ENCODE measurements around the gene FSIP2. TPM values are rescaled to one million over a fixed set of nuclear protein-coding genes. Genes with fewer than 3 reads are reported as not detected.

FSIP2 gene
- total RNA-seq, 1 experiment from 2014 or later = 2.2 TPM

DNA sequence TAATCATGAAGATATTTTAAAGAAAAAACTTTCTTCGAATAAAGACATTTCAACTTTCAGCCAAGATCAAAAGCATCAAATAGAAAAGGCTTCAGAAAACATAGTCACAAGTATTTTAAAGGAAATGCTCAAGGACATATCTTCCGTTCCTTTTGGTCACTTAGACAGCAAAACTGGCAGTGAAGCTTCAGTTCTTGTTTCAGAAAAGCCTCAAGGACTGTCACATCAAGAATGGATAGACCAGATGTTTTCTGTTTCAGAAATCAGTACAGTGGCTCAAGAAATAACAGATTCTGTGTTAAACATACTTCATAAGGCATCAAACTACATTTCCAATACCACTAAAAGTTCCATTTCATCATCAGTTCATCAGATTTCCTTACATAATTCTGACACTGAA lies 51.8 kb downstream of the FSIP2 start (continued):
- TF ChIP-seq, protein P1, sequence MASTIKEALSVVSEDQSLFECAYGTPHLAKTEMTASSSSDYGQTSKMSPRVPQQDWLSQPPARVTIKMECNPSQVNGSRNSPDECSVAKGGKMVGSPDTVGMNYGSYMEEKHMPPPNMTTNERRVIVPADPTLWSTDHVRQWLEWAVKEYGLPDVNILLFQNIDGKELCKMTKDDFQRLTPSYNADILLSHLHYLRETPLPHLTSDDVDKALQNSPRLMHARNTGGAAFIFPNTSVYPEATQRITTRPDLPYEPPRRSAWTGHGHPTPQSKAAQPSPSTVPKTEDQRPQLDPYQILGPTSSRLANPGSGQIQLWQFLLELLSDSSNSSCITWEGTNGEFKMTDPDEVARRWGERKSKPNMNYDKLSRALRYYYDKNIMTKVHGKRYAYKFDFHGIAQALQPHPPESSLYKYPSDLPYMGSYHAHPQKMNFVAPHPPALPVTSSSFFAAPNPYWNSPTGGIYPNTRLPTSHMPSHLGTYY (CRISPR knock-in tag; IDR thresholded peaks at IDR 0.05) = no peak
- TF ChIP-seq TEAD4 (CRISPR knock-in tag; IDR thresholded peaks at IDR 0.05) (no peak), ESRRA (CRISPR knock-in tag; IDR thresholded peaks at IDR 0.05; ENCODE audit: borderline replicate concordance) (no peak), ZNF138 (CRISPR knock-in tag; conservative IDR thresholded peaks at IDR 0.05) (no peak), TP53 (CRISPR knock-in tag; IDR thresholded peaks at IDR 0.05) (no peak), ZNF121 (CRISPR knock-in tag; IDR thresholded peaks at IDR 0.05) (no peak)
- TF ChIP-seq, protein P2, sequence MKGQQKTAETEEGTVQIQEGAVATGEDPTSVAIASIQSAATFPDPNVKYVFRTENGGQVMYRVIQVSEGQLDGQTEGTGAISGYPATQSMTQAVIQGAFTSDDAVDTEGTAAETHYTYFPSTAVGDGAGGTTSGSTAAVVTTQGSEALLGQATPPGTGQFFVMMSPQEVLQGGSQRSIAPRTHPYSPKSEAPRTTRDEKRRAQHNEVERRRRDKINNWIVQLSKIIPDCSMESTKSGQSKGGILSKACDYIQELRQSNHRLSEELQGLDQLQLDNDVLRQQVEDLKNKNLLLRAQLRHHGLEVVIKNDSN (CRISPR knock-in tag; IDR thresholded peaks at IDR 0.05) = no peak

DNA sequence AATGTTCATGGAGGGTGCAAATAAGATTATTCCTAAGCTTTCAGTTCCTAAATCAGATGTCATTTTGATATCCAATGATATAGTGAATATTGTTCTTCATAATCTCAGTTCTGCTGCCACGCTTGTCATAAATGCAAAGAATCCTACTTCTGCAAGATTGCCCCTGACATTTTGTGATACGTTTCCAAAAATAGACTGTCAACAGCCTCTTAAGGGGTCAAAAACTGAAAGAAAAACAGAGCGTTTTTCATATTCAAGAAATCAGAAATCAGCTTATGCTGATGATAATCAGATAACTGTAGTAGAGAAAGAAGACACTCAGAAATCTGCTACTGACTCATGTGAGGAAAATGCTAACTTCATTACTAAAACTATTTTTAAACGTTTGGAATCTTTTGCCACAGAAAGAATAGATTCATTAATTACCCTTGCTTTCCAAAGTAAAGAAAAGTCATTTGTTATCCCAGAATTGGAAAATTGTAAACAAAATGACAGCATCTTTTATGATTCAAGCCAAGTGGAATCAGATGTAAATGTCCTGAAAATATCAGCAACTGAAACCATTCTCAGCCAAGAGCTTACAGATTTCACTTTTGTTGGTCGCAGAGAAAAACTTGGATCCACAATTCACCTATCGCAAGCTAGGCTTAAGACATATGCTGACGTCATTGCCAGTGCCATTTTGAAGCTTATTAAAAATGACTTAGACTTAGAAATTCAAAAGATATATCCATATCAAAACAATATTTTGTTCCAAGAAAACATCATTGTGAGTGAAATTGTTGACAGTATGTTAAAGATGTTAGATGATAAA lies 55.1 kb downstream of the FSIP2 start:
- H3K27ac Mint-ChIP-seq = no peak overlapping the region
- ChIA-PET POLR2A (no interaction called here), CTCF (no interaction called here)
- TF ChIP-seq GRHL2 (CRISPR knock-in tag; IDR thresholded peaks at IDR 0.05; ENCODE audit: insufficient replicate concordance, severe bottlenecking) (no peak), PRRX2 (CRISPR knock-in tag; IDR thresholded peaks at IDR 0.05) (no peak), NR2C2 (CRISPR knock-in tag; IDR thresholded peaks at IDR 0.05) (no peak), ZNF138 (CRISPR knock-in tag; conservative IDR thresholded peaks at IDR 0.05) (no peak), JUN (CRISPR knock-in tag; IDR thresholded peaks at IDR 0.05) (no peak), MXD4 (CRISPR knock-in tag; IDR thresholded peaks at IDR 0.05; ENCODE audit: borderline replicate concordance) (no peak), CBFB (CRISPR knock-in tag; IDR thresholded peaks at IDR 0.05; ENCODE audit: low read depth) (no peak), OVOL2 (CRISPR knock-in tag; IDR thresholded peaks at IDR 0.05; ENCODE audit: borderline replicate concordance) (no peak), ZNF416 (CRISPR knock-in tag; IDR thresholded peaks at IDR 0.05) (no peak), TP53 (CRISPR knock-in tag; IDR thresholded peaks at IDR 0.05) (no peak)
- TF ChIP-seq, protein P3, sequence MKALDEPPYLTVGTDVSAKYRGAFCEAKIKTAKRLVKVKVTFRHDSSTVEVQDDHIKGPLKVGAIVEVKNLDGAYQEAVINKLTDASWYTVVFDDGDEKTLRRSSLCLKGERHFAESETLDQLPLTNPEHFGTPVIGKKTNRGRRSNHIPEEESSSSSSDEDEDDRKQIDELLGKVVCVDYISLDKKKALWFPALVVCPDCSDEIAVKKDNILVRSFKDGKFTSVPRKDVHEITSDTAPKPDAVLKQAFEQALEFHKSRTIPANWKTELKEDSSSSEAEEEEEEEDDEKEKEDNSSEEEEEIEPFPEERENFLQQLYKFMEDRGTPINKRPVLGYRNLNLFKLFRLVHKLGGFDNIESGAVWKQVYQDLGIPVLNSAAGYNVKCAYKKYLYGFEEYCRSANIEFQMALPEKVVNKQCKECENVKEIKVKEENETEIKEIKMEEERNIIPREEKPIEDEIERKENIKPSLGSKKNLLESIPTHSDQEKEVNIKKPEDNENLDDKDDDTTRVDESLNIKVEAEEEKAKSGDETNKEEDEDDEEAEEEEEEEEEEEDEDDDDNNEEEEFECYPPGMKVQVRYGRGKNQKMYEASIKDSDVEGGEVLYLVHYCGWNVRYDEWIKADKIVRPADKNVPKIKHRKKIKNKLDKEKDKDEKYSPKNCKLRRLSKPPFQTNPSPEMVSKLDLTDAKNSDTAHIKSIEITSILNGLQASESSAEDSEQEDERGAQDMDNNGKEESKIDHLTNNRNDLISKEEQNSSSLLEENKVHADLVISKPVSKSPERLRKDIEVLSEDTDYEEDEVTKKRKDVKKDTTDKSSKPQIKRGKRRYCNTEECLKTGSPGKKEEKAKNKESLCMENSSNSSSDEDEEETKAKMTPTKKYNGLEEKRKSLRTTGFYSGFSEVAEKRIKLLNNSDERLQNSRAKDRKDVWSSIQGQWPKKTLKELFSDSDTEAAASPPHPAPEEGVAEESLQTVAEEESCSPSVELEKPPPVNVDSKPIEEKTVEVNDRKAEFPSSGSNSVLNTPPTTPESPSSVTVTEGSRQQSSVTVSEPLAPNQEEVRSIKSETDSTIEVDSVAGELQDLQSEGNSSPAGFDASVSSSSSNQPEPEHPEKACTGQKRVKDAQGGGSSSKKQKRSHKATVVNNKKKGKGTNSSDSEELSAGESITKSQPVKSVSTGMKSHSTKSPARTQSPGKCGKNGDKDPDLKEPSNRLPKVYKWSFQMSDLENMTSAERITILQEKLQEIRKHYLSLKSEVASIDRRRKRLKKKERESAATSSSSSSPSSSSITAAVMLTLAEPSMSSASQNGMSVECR (CRISPR knock-in tag; IDR thresholded peaks at IDR 0.05; ENCODE audit: borderline replicate concordance) = no peak
- TF ChIP-seq, protein P4, sequence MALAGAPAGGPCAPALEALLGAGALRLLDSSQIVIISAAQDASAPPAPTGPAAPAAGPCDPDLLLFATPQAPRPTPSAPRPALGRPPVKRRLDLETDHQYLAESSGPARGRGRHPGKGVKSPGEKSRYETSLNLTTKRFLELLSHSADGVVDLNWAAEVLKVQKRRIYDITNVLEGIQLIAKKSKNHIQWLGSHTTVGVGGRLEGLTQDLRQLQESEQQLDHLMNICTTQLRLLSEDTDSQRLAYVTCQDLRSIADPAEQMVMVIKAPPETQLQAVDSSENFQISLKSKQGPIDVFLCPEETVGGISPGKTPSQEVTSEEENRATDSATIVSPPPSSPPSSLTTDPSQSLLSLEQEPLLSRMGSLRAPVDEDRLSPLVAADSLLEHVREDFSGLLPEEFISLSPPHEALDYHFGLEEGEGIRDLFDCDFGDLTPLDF (CRISPR knock-in tag; IDR thresholded peaks at IDR 0.05) = no peak
- TF ChIP-seq, protein P5, sequence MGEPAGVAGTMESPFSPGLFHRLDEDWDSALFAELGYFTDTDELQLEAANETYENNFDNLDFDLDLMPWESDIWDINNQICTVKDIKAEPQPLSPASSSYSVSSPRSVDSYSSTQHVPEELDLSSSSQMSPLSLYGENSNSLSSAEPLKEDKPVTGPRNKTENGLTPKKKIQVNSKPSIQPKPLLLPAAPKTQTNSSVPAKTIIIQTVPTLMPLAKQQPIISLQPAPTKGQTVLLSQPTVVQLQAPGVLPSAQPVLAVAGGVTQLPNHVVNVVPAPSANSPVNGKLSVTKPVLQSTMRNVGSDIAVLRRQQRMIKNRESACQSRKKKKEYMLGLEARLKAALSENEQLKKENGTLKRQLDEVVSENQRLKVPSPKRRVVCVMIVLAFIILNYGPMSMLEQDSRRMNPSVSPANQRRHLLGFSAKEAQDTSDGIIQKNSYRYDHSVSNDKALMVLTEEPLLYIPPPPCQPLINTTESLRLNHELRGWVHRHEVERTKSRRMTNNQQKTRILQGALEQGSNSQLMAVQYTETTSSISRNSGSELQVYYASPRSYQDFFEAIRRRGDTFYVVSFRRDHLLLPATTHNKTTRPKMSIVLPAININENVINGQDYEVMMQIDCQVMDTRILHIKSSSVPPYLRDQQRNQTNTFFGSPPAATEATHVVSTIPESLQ (CRISPR knock-in tag; IDR thresholded peaks at IDR 0.05) = no peak
- TF ChIP-seq, protein P6, sequence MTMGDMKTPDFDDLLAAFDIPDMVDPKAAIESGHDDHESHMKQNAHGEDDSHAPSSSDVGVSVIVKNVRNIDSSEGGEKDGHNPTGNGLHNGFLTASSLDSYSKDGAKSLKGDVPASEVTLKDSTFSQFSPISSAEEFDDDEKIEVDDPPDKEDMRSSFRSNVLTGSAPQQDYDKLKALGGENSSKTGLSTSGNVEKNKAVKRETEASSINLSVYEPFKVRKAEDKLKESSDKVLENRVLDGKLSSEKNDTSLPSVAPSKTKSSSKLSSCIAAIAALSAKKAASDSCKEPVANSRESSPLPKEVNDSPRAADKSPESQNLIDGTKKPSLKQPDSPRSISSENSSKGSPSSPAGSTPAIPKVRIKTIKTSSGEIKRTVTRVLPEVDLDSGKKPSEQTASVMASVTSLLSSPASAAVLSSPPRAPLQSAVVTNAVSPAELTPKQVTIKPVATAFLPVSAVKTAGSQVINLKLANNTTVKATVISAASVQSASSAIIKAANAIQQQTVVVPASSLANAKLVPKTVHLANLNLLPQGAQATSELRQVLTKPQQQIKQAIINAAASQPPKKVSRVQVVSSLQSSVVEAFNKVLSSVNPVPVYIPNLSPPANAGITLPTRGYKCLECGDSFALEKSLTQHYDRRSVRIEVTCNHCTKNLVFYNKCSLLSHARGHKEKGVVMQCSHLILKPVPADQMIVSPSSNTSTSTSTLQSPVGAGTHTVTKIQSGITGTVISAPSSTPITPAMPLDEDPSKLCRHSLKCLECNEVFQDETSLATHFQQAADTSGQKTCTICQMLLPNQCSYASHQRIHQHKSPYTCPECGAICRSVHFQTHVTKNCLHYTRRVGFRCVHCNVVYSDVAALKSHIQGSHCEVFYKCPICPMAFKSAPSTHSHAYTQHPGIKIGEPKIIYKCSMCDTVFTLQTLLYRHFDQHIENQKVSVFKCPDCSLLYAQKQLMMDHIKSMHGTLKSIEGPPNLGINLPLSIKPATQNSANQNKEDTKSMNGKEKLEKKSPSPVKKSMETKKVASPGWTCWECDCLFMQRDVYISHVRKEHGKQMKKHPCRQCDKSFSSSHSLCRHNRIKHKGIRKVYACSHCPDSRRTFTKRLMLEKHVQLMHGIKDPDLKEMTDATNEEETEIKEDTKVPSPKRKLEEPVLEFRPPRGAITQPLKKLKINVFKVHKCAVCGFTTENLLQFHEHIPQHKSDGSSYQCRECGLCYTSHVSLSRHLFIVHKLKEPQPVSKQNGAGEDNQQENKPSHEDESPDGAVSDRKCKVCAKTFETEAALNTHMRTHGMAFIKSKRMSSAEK (CRISPR knock-in tag; IDR thresholded peaks at IDR 0.05; ENCODE audit: borderline replicate concordance) = no peak
- no peaks in the 10 kb centered on the region for H3K27me3 Mint-ChIP-seq (ENCODE audit: low read depth)
- peaks cover 16% of the 10 kb centered on the region for H3K9me3 Mint-ChIP-seq
- H3K4me1 Mint-ChIP-seq = no peaks in the 10 kb centered on the region
- no peak overlapping the region for H3K4me3 Mint-ChIP-seq
- no peaks in the 10 kb centered on the region; the same call in 1 of the 2 replicates for H3K36me3 Mint-ChIP-seq
- DNase-seq (ENCODE audit: low spot score) (no peak), ATAC-seq (no peak)
